H1 (cell line): ENCODE measurements around the gene MAPK14. TPM values are rescaled to one million over a fixed set of nuclear protein-coding genes. Genes with fewer than 3 reads are reported as not detected.

Experiments
- CTCF ChIA-PET: fragments of 300-600 bp; sonication (Branson Sonifier 250); formaldehyde crosslinking; loops from one replicate; lab custom pipeline; 2021; ENCODE audit not compliant: partially characterized antibody; lab: Charles Lee
- POLR2A ChIA-PET: fragments of 300-600 bp; sonication (Branson Sonifier 250); formaldehyde crosslinking; loops from one replicate; lab custom pipeline; 2021; ENCODE audit warnings: inconsistent platforms; ENCODE audit not compliant: partially characterized antibody; lab: Charles Lee
- DNase-seq, 2 experiments: peaks; one replicate each; pipeline versions ENCODE4 v3.0.0 to v3.0.0-alpha.2; 2010 to 2022; ENCODE audit warnings: low spot score in 2 of 2, low read depth in 1 of 2, mixed read lengths in 1 of 2
- FAIRE-seq: peaks from 2 replicates; lab custom pipeline; 2011; peaks lifted over from hg19 to GRCh38; lab: Jason Lieb, UNC
- H2AFZ ChIP-seq: 2 replicates; pipeline ENCODE4 v1.8.1; 2012; ENCODE audit warnings: low read length, inconsistent platforms
- H2AK5ac ChIP-seq: 2 replicates; pipeline ENCODE4 v1.6.1; 2013; ENCODE audit warnings: low read depth, low read length
- H2BK120ac ChIP-seq: replicated peaks from 2 replicates; pipeline ENCODE3; 2013; ENCODE audit warnings: low read depth, low read length, inconsistent platforms
- H2BK12ac ChIP-seq: 2 replicates; pipeline ENCODE4 v1.6.1; 2013; ENCODE audit warnings: low read depth, low read length
- H2BK15ac ChIP-seq: 2 replicates; pipeline ENCODE4 v1.6.1; 2013; ENCODE audit warnings: low read length
- H2BK20ac ChIP-seq: 2 replicates; pipeline ENCODE4 v1.6.1; 2013; ENCODE audit warnings: low read length
- H2BK5ac ChIP-seq: 2 replicates; pipeline ENCODE4 v1.6.1; 2013; ENCODE audit warnings: low read depth, low read length
- H3K14ac ChIP-seq: 2 replicates; pipeline ENCODE4 v1.6.1; 2013; ENCODE audit warnings: inconsistent platforms; ENCODE audit not compliant: insufficient read length
- H3K18ac ChIP-seq: 2 replicates; pipeline ENCODE4 v1.6.1; 2013; ENCODE audit warnings: low read length; ENCODE audit errors: extremely low read depth
- H3K23ac ChIP-seq: 2 replicates; pipeline ENCODE4 v1.6.1; 2013; ENCODE audit warnings: inconsistent platforms; ENCODE audit not compliant: insufficient read length
- H3K23me2 ChIP-seq: 2 replicates; pipeline ENCODE4 v1.6.1; 2013; ENCODE audit warnings: low read depth, low read length
- H3K27ac ChIP-seq: 2 replicates; pipeline ENCODE4 v1.6.1; 2011; ENCODE audit warnings: low read depth, low read length, inconsistent platforms
- H3K27me3 ChIP-seq, 4 experiments: replicated peaks in 1 of 4; 1 replicate in 1 of 4; 2 replicates in 3 of 4; pipeline versions ENCODE4 v1.6.1 to v1.8.1; 2011 to 2013; ENCODE audit warnings: low read length in 3 of 4, mild to moderate bottlenecking in 3 of 4, inconsistent platforms in 2 of 4, mixed read lengths in 2 of 4, moderate library complexity in 1 of 4; ENCODE audit not compliant: control insufficient read depth in 3 of 4, insufficient read depth in 3 of 4; ENCODE audit errors: extremely low read depth in 1 of 4
- H3K36me3 ChIP-seq, 4 experiments: 2 replicates each; pipeline versions ENCODE4 v1.6.1 to v1.8.1; 2011 to 2013; ENCODE audit warnings: mild to moderate bottlenecking in 4 of 4, low read length in 3 of 4, moderate library complexity in 2 of 4, control low read depth in 1 of 4, inconsistent platforms in 1 of 4; ENCODE audit not compliant: insufficient read depth in 4 of 4, control insufficient read depth in 2 of 4
- H3K4ac ChIP-seq: replicated peaks from 2 replicates; pipeline ENCODE3; 2013; ENCODE audit warnings: low read length, low read depth, mixed read lengths, inconsistent platforms; ENCODE audit not compliant: insufficient read length
- H3K4me1 ChIP-seq, 4 experiments: replicated peaks in 1 of 4; 1 replicate in 1 of 4; 2 replicates in 3 of 4; pipeline versions ENCODE4 v1.6.1 to v1.8.1; 2011 to 2013; ENCODE audit warnings: low read length in 3 of 4, inconsistent platforms in 2 of 4, mixed read lengths in 1 of 4; ENCODE audit not compliant: insufficient read depth in 4 of 4, control insufficient read depth in 3 of 4
- H3K4me2 ChIP-seq, 2 experiments: 2 replicates each; pipeline versions ENCODE4 v1.6.1 to v1.8.1; 2011 to 2013; ENCODE audit warnings: low read depth in 2 of 2, low read length in 2 of 2, control low read depth in 1 of 2, inconsistent platforms in 1 of 2, mild to moderate bottlenecking in 1 of 2; ENCODE audit not compliant: insufficient read depth in 1 of 2
- H3K4me3 ChIP-seq, 4 experiments: fragments of 200-600, 300-600 bp in 1 of 4; sonication (generic), shearing (Covaris generic), sonication (Bioruptor Twin) in 1 of 4; 2 replicates each; pipeline versions ENCODE4 v1.5.1 to v1.8.1; 2011 to 2016; ENCODE audit warnings: low read length in 4 of 4, low read depth in 3 of 4, control low read depth in 2 of 4, inconsistent platforms in 2 of 4, mild to moderate bottlenecking in 2 of 4, mixed read lengths in 1 of 4, moderate library complexity in 1 of 4; ENCODE audit not compliant: insufficient read depth in 2 of 4; ENCODE audit errors: extremely low read depth in 1 of 4
- H3K56ac ChIP-seq: replicated peaks from 2 replicates; pipeline ENCODE3; 2013; ENCODE audit warnings: low read depth, mild to moderate bottlenecking, mixed read lengths, low read length, inconsistent platforms; ENCODE audit not compliant: insufficient read length
- H3K79me1 ChIP-seq: 2 replicates; pipeline ENCODE4 v1.6.1; 2013; ENCODE audit warnings: low read depth, low read length, control low read depth
- H3K79me2 ChIP-seq, 2 experiments: 2 replicates each; pipeline versions ENCODE4 v1.6.1 to v1.8.1; 2012 to 2013; ENCODE audit warnings: low read length in 2 of 2, mild to moderate bottlenecking in 2 of 2, inconsistent platforms in 1 of 2; ENCODE audit not compliant: insufficient read depth in 2 of 2, control insufficient read depth in 1 of 2
- H3K9ac ChIP-seq, 4 experiments: replicated peaks in 1 of 4; 1 replicate in 1 of 4; 2 replicates in 3 of 4; pipeline versions ENCODE4 v1.6.1 to v1.8.1; 2011 to 2013; ENCODE audit warnings: low read depth in 3 of 4, low read length in 3 of 4, control low read depth in 2 of 4, mild to moderate bottlenecking in 2 of 4, moderate library complexity in 2 of 4, inconsistent platforms in 1 of 4; ENCODE audit errors: extremely low read depth in 1 of 4
- H3K9me3 ChIP-seq, 2 experiments: 2 replicates each; pipeline versions ENCODE4 v1.6.1 to v1.8.1; 2012 to 2013; ENCODE audit warnings: mild to moderate bottlenecking in 2 of 2, moderate library complexity in 2 of 2, control low read depth in 1 of 2, inconsistent platforms in 1 of 2, low read depth in 1 of 2, low read length in 1 of 2, mixed read lengths in 1 of 2; ENCODE audit not compliant: insufficient read depth in 2 of 2
- H4K20me1 ChIP-seq, 2 experiments: replicated peaks in 1 of 2; 2 replicates each; pipeline versions ENCODE3 to v1.8.1; 2011 to 2013; ENCODE audit warnings: inconsistent platforms in 2 of 2, low read length in 2 of 2, mild to moderate bottlenecking in 1 of 2; ENCODE audit not compliant: insufficient read depth in 2 of 2, control insufficient read depth in 1 of 2
- H4K5ac ChIP-seq: 2 replicates; pipeline ENCODE4 v1.6.1; 2013; ENCODE audit warnings: low read length, low read depth, mixed read lengths, inconsistent platforms; ENCODE audit not compliant: insufficient read length
- H4K8ac ChIP-seq: 2 replicates; pipeline ENCODE4 v1.8.0; 2013; ENCODE audit warnings: mild to moderate bottlenecking, moderate library complexity, low read length, inconsistent platforms; ENCODE audit not compliant: insufficient read depth; ENCODE audit errors: extremely low read depth
- H4K91ac ChIP-seq: replicated peaks from 2 replicates; pipeline ENCODE3; 2013; ENCODE audit warnings: low read length, mixed read lengths, inconsistent platforms; ENCODE audit not compliant: insufficient read length
- EZH2 ChIP-seq: fragments of 200-600 bp; sonication (generic); IDR thresholded peaks from 2 replicates; pipeline ENCODE4 v1.7.1; 2012; ENCODE audit warnings: low read depth, mild to moderate bottlenecking, moderate library complexity, low read length, inconsistent platforms; ENCODE audit not compliant: severe bottlenecking
- HDAC6 ChIP-seq: IDR thresholded peaks from one replicate; pipeline ENCODE4 v1.7.1; 2012; ENCODE audit warnings: low read depth, mild to moderate bottlenecking, inconsistent platforms, low read length, moderate library complexity
- POLR2A ChIP-seq, 2 experiments: IDR thresholded peaks; 1 replicate in 1 of 2; 2 replicates in 1 of 2; pipeline ENCODE4 v1.6.1; 2011; ENCODE audit warnings: low read depth in 2 of 2, low read length in 2 of 2, mild to moderate bottlenecking in 2 of 2; ENCODE audit errors: control extremely low read depth in 1 of 2
- POLR2AphosphoS5 ChIP-seq: IDR thresholded peaks from 2 replicates; pipeline ENCODE4 v1.6.1; 2011; ENCODE audit warnings: low read depth, low read length
- SUZ12 ChIP-seq: fragments of 200-600 bp; sonication (generic); IDR thresholded peaks from 2 replicates; pipeline ENCODE4 v1.6.1; 2012; ENCODE audit warnings: mild to moderate bottlenecking, inconsistent platforms, low read length, moderate library complexity, mixed read lengths
- TEAD4 ChIP-seq: IDR thresholded peaks from 2 replicates; pipeline ENCODE4 v1.6.1; 2012; ENCODE audit warnings: low read depth, low read length, inconsistent platforms, mixed read lengths
- WGBS, 2 experiments: shearing (Covaris generic) in 1 of 2; methylation state at CpG; one replicate each; pipeline versions ENCODE4 v1.1.6 to v1.1.7; 2013 to 2015; ENCODE audit warnings: low lambda C conversion rate in 2 of 2, mixed read lengths in 2 of 2, inconsistent platforms in 1 of 2, low coverage in 1 of 2, missing lambda C conversion rate in 1 of 2; ENCODE audit not compliant: insufficient replicate concordance in 2 of 2, insufficient coverage in 1 of 2, insufficient read length in 1 of 2; ENCODE audit errors: extremely low coverage in 1 of 2, missing lambda C conversion rate in 1 of 2; 5-methylcytosine and 5-hydroxymethylcytosine counted together
- polyA plus RNA-seq, 7 experiments: library from polyadenylated mRNA; depleted of rRNA in 3 of 7; stranded (reverse) in 5 of 7; unstranded in 2 of 7; fragments of >200 nt in 5 of 7; fragments of 200-250 nt in 2 of 7; gene quantifications; 1 replicate in 5 of 7; 2 replicates in 1 of 7; 4 replicates in 1 of 7; pipeline versions ENCODE4 v1.2.1 to v1.2.3, GENCODE V29; 2011 to 2013; ENCODE audit warnings: missing spikeins in 2 of 7, mixed read lengths in 2 of 7
- total RNA-seq: library from RNA; stranded (reverse); fragmentation: NEBNext Ultra II Directional; extraction: Animal tissue kit (Norgen Biotek cat#: 25700); gene quantifications from 2 replicates; pipeline ENCODE4 v1.2.1, GENCODE V29; 2021

Gene MAPK14
- total and polyA plus RNA-seq, 2 of the 8 experiments (the other 6 are each of a cell fraction or from before 2014, with no cell fraction given): 18.1 to 39.3 TPM

- no peak overlapping the region for H4K91ac ChIP-seq
- no peak overlapping the region for H4K8ac ChIP-seq
- H3K4me3 ChIP-seq: no peak overlapping the region
- no peak overlapping the region for H3K9ac ChIP-seq
- no peak for DNase-seq
- H2BK12ac ChIP-seq: no peak overlapping the region
- no peak overlapping the region for H2AFZ ChIP-seq
- no peak overlapping the region for H2BK20ac ChIP-seq
- H3K9me3 ChIP-seq: peaks cover 0 to 4% of the 10 kb centered on the region in 2 experiments; a peak in 1 of 4 replicates
- FAIRE-seq: no peak
- no peaks in the 10 kb centered on the region for H3K79me1 ChIP-seq
- no peak overlapping the region for H2BK5ac ChIP-seq
- no peaks in the 10 kb centered on the region for H3K23me2 ChIP-seq
- WGBS, 2 experiments: 78% methylated on average over 4 of the region's 4 CpGs; no CpG with 5 or more reads in 1 of the 2 experiments
- H3K79me2 ChIP-seq: no peaks in the 10 kb centered on the region
- H4K5ac ChIP-seq: no peak overlapping the region
- TF ChIP-seq EZH2 (no peak), POLR2A (IDR thresholded peaks at IDR 0.05; ENCODE audit: control extremely low read depth in 1 of 2, low read depth in 2 of 2, low read length in 2 of 2) (no peak), HDAC6 (no peak), POLR2AphosphoS5 (no peak), SUZ12 (no peak), TEAD4 (no peak)
- H3K4me1 ChIP-seq: 0 out of 7 replicates have a peak, but pooled peaks cover 0 to 2% (median 0%) of the 10 kb centered on the region in 4 experiments
- no peak overlapping the region for H2AK5ac ChIP-seq
- no peak overlapping the region for H3K56ac ChIP-seq
- H4K20me1 ChIP-seq: no peaks in the 10 kb centered on the region
- no peak overlapping the region for H3K4ac ChIP-seq
- no peak overlapping the region for H3K14ac ChIP-seq
- no peak overlapping the region for H3K27ac ChIP-seq
- H2BK15ac ChIP-seq: no peak overlapping the region
- no peaks in the 10 kb centered on the region for H3K27me3 ChIP-seq
- H3K23ac ChIP-seq: no peak overlapping the region
- H3K4me2 ChIP-seq: no peak overlapping the region
- no peak overlapping the region for H3K18ac ChIP-seq
- no peaks in the 10 kb centered on the region for H3K36me3 ChIP-seq
- POLR2A ChIA-PET: interaction anchor here (0.6 to 1.3 kb wide), 2 partner anchors 11 to 14 kb away, joined by 3 to 4 read pairs; no protein-coding TSS in a partner anchor
- CTCF ChIA-PET: interaction anchor here (0.9 to 1.6 kb wide), 4 partner anchors 11 to 50 kb away, joined by 3 to 4 read pairs (median 4); no protein-coding TSS in a partner anchor
- no peak overlapping the region for H2BK120ac ChIP-seq
These were observed 117.9 kb downstream of the MAPK14 start for GRCh38 chr6:36145495-36145894.
